Pancreas (tissue), 10 donors: Measurements from ENCODE around the gene PROP1. TPM values are rescaled to one million over a fixed set of nuclear protein-coding genes. Genes with fewer than 3 reads are reported as not detected.
"Not testable (repeated sequence)": the region's sequence is repeated elsewhere in the genome, so short reads cannot be mapped to it uniquely, and the experiment has no call there.

Experiments used
- ATAC-seq, 4 donors: fragments of 200-7000 bp; cut with Tn5 transposase; one replicate each; pipeline versions ENCODE4 v1.8.0 to v1.9.1; 2020; ENCODE audit warnings: mild to moderate bottlenecking in 4 of 4, moderate library complexity in 4 of 4
- DNase-seq, 6 donors: peaks; one replicate each; pipeline ENCODE4 v3.0.0-alpha.2; 2020
- FAIRE-seq: peaks from 2 replicates; lab custom pipeline; 2012; peaks lifted over from hg19 to GRCh38; lab: Jason Lieb, UNC
- H3K27ac ChIP-seq, 4 donors: fragments of 200-600 bp; sonication (generic); 1 replicate in 3 of 4; 2 replicates in 1 of 4; pipeline versions ENCODE4 v1.5.0 to v1.8.0; 2020
- H3K27me3 ChIP-seq, 4 donors: fragments of 200-600 bp; one replicate each; pipeline ENCODE4 v1.8.0; 2021
- H3K36me3 ChIP-seq, 3 donors: fragments of 200-600 bp; sonication (generic) in 1 of 3; one replicate each; pipeline versions ENCODE4 v1.5.0 to v1.8.0; 2020 to 2021
- H3K4me1 ChIP-seq, 3 donors: fragments of 200-600 bp; one replicate each; pipeline ENCODE4 v1.8.0; 2021
- H3K4me3 ChIP-seq, 4 donors: fragments of 200-600 bp; sonication (generic) in 2 of 4; one replicate each; pipeline versions ENCODE4 v1.5.0 to v1.8.0; 2020 to 2021
- H3K9me3 ChIP-seq, 4 donors: fragments of 200-600 bp; one replicate each; pipeline ENCODE4 v1.8.0; 2021
- WGBS, 2 donors: extraction: QIAGEN DNeasy Blood & Tissue Kit; methylation state at CpG; one replicate each; pipeline ENCODE4 v1.1.7; 2013; 5-methylcytosine and 5-hydroxymethylcytosine counted together
- intact Hi-C, 3 donors: fragments of 100-400 bp; cut with DNase I; formaldehyde crosslinking; loops; one replicate each; pipeline versions ENCODE4 v1.11.1 to v1.14.2; 2022
- polyA plus RNA-seq, 2 donors: library from polyadenylated mRNA; stranded (reverse); fragments of 200-250 nt; gene quantifications; one replicate each; pipeline ENCODE4 v1.2.3, GENCODE V29; 2013
- total RNA-seq, 6 donors: library from RNA; stranded (reverse); fragmentation: NEBNext Ultra II Directional in 4 of 6; extraction: Animal tissue kit (Norgen Biotek cat#: 25700) in 4 of 6; gene quantifications; one replicate each; pipeline versions ENCODE4 v1.2.1 to v1.2.4, GENCODE V29; 2021 to 2023
- donor health status: healthy with polysubstance abuse.
- donor health status: DM: no; HTN: no; CAD: no; lungs with moderate emphysema.
- donor health status: DM: no; HTN: no; CAD: no.
- donor health status: control.
- donor health status: control.
- donor health status: Bipolar disorder and iron deficiency.
- donor health status: DM: yes; HTN: yes; CAD: no.
- donor health status: DM: no; HTN: no; CAD: no.
- donor health status: DM: no; HTN: no; CAD: no.
- donor health status: DM: yes; HTN: yes; CAD: no.

Gene PROP1
- total and polyA plus RNA-seq, 8 donors: not detected

DNA sequence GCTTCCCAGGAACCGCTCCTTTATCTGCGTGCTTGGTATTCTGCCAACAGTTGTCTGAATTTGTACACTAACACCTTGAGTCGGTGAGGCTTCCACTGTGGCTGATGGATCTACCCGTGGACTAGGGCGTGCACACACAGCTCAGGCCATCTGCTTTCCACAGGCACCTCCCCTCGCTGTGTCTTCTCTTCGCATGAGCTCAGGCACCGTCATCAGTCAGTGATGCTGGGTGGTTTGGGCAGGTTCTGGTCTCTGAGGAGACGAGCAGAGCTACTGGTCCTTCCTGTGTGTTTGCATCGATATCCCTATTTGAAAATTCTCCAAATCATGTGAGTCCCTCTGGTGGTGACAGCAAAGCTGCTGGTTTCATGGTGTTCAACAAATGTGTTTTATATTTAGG is 48.1 kb downstream of the PROP1 start:
- 23 to 32% methylated on average over 10 of the region's 10 CpGs for WGBS, 2 donors
- H3K27me3 ChIP-seq, H3K27ac ChIP-seq, H3K4me3 ChIP-seq, intact Hi-C loops, H3K4me1 ChIP-seq, H3K9me3 ChIP-seq, H3K36me3 ChIP-seq, FAIRE-seq: not testable (repeated sequence)
- peak in 3 of 6 donors; percentile 29 to 55 (median 41) for DNase-seq
- peak; percentile 66 to 79 (median 76) for ATAC-seq

DNA sequence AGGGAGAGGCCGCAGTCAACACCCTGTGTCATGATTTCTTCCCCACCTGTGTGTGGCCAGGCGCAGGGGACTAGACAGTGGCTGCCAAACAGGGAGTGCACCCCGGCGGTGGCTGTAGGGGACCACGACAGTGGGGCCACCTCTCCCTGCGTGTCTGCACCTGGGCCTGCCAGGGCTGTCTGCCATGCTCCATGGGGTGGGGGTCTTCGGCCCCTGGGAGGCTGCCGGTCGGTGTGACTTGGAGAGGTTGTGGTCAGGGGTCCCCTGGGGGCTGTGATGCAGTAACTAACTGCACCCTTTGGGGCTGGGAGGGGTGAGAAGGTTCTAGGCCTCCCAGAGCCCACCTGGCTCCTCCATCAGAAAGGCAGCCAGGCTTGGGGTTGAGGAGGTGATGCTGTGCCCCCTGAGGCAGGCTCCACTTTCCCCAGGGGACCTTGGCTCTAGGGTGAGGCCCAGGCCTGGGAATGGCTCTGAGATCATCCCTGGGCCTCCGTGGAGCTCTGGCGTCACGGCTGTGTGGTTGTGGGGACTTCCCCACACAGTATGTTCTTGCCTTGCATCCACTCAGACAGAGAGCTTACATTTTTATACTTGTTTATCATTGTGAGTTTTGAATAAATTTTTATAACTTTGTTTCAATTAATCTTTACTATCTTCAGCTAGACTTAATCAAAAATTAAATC is 50.3 kb downstream of the PROP1 start:
- 76 to 87% methylated on average over 6 to 11 of the region's 12 CpGs for WGBS, 2 donors
- FAIRE-seq, H3K9me3 ChIP-seq, H3K4me3 ChIP-seq, DNase-seq, H3K27ac ChIP-seq, H3K4me1 ChIP-seq, H3K27me3 ChIP-seq, ATAC-seq, H3K36me3 ChIP-seq, intact Hi-C loops: not testable (repeated sequence)

DNA sequence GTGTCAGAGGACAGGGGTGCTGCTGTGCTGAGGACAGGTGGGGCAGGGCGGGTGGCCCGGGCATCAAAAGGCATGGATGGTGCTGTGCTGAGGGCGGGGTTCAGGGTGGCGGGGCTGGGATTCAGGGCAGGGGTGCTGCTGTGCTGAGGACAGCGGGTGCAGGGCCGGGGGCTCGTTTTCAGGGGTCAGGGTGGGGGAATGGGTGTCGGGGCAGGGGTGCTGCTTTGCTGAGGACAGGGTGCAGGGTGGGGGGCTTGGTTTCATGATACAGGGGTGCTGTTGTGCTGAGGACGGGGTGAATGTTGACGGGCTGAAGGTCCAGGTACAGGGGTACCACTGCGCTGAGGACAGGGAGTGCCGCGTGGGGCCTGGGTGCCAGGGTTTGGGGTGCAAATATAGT is 50.9 kb downstream of the PROP1 start:
- H3K36me3 ChIP-seq, H3K4me3 ChIP-seq, H3K9me3 ChIP-seq, ATAC-seq, FAIRE-seq, H3K4me1 ChIP-seq, H3K27me3 ChIP-seq, H3K27ac ChIP-seq, intact Hi-C loops, DNase-seq: not testable (repeated sequence)
- WGBS, 2 donors: 92 to 96% methylated on average over 12 to 13 of the region's 13 CpGs

DNA sequence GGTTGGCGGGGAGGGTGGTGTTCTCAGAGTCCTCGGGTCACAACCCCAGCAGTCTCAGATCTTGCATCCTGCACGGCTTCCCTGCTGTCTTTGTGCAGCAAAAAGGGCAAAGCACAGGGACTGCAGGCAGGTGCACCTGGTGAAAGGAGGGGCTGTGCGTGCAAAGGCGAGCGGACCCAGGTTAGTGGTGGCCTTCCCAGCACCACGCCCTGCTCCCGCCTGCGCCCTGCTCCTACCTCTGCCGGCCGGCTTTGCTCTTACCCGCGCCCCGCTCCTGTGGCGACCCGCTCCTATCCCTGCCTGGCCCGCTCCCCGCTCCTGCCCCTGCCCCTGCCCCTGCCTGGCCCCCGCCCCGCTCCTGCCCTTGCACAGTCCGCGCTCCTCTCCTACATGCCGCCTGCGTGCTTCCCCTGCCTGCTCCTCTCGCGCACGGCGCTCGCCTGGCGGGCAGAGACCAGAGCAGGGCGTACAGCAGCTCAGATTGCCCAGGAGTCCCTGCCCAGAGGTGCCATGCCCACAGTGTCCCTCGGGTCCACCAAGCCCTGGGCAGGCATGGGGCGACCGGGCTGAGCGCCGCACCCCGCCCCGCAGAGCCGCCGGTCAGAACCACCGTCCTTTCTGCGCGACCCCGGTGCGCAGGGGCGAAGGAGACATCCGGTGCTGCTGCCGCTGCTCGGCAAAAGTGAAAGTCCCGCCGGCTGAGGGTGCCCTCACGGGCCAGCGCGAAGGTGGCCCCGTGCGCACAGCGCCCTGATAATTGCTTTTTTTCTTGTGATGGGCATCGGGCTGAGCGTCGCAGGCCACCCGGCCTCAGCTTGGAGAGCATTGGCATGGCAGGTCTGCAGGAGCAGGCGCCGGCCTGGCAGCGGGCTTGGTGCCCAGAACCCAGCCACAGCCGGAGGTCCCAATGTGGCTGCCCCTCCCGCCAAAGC is 52.0 kb downstream of the PROP1 start:
- intact Hi-C loops, H3K4me1 ChIP-seq, H3K9me3 ChIP-seq, H3K27ac ChIP-seq, H3K36me3 ChIP-seq, FAIRE-seq, H3K27me3 ChIP-seq: not testable (repeated sequence)
- WGBS, 2 donors: 3 to 8% methylated on average over 18 to 42 of the region's 66 CpGs
- peak overlapping the region in 2 of 4 donors; percentile 26 to 41 for H3K4me3 ChIP-seq
- ATAC-seq (peak in 3 of 4 donors; percentile 12 to 21 (median 15)), DNase-seq (peak in 1 of 6 donors; percentile 67)

- DNase-seq, H3K27me3 ChIP-seq, ATAC-seq, FAIRE-seq, H3K9me3 ChIP-seq, intact Hi-C loops, H3K36me3 ChIP-seq, H3K4me3 ChIP-seq, H3K27ac ChIP-seq, H3K4me1 ChIP-seq: not testable (repeated sequence)
- WGBS, 2 donors: 38 to 40% methylated on average over 2 of the region's 3 CpGs
Observed at GRCh38 chr5:177942896-177943295, 53.1 kb downstream of the PROP1 start.

Other genes with a start within 250 kb of the PROP1 start
- 1 to 10 TPM; 1.4 to 7.5 (median 4.4) TPM for gene FAM153A, start 213.3 kb downstream of the PROP1 start, total RNA-seq
- 1 to 10 TPM; 2.9 to 4.4 TPM for gene FAM153A, start 213.3 kb downstream of the PROP1 start, polyA plus RNA-seq
- gene N4BP3, start 117.3 kb upstream of the PROP1 start, total RNA-seq: 1 to 10 TPM in 1 of 6 donors, under 1 TPM in 5; 0.23 to 1.1 (median 0.47) TPM
- gene N4BP3, start 117.3 kb upstream of the PROP1 start, polyA plus RNA-seq: 1 to 10 TPM in 1 of 2 donors, under 1 TPM in 1; 0.75 to 1.1 TPM
- gene RMND5B, start 134.8 kb upstream of the PROP1 start, total RNA-seq: 10 to 100 TPM; 12.1 to 21.7 (median 17.4) TPM
- 10 to 100 TPM; 26.4 to 29.8 TPM for gene RMND5B, start 134.8 kb upstream of the PROP1 start, polyA plus RNA-seq
- gene NHP2, start 157.6 kb upstream of the PROP1 start, total RNA-seq: 10 to 100 TPM; 34.6 to 65.6 (median 53.9) TPM
- 10 to 100 TPM; 50.7 to 84.7 TPM for gene NHP2, start 157.6 kb upstream of the PROP1 start, polyA plus RNA-seq
- not detected for gene GMCL2, start 191.1 kb upstream of the PROP1 start, total RNA-seq
- not detected for gene GMCL2, start 191.1 kb upstream of the PROP1 start, polyA plus RNA-seq
- gene HNRNPAB, start 208.3 kb upstream of the PROP1 start, total RNA-seq: 10 to 100 TPM; 24.5 to 61.6 (median 44.8) TPM
- 10 to 100 TPM; 47.0 to 52.7 TPM for gene HNRNPAB, start 208.3 kb upstream of the PROP1 start, polyA plus RNA-seq
- gene PHYKPL, start 236.6 kb upstream of the PROP1 start, total RNA-seq: 10 to 100 TPM; 29.3 to 60.3 (median 35.9) TPM
- gene PHYKPL, start 236.6 kb upstream of the PROP1 start, polyA plus RNA-seq: 10 to 100 TPM; 78.9 to 83.5 TPM